ENCODE results near the gene ADPRM. TPM values are rescaled to one million over a fixed set of nuclear protein-coding genes. Genes with fewer than 3 reads are reported as not detected.

The ADPRM gene
- total RNA-seq, 1 donor from 2014 or later = 17.5 TPM

- no peak for FAIRE-seq
- no peak for DNase-seq (ENCODE audit: low spot score in 2 of 2)
Observed at GRCh38 chr17:10737736-10738135, 40.3 kb downstream of the ADPRM start.

GRCh38 chr17:10738521-10739258 lies 41.3 kb downstream of the ADPRM start:
- DNase-seq (ENCODE audit: low spot score in 2 of 2) = no peak
- no peak for FAIRE-seq

- no peak for FAIRE-seq
- no peak for DNase-seq (ENCODE audit: low spot score in 2 of 2)
Observed at GRCh38 chr17:10739386-10739785, 42.0 kb downstream of the ADPRM start.

GRCh38 chr17:10741416-10742135 lies 44.2 kb downstream of the ADPRM start:
- FAIRE-seq = no peak
- no peak for DNase-seq (ENCODE audit: low spot score in 2 of 2)

- no peak for FAIRE-seq
- no peak for DNase-seq (ENCODE audit: low spot score in 2 of 2)
Observed at GRCh38 chr17:10742431-10742830, 45.0 kb downstream of the ADPRM start.

- FAIRE-seq (no peak), DNase-seq (ENCODE audit: low spot score in 2 of 2) (no peak)
Observed at GRCh38 chr17:10743316-10744009, 46.1 kb downstream of the ADPRM start.

GRCh38 chr17:10744501-10745000 lies 47.2 kb downstream of the ADPRM start:
- FAIRE-seq (no peak), DNase-seq (ENCODE audit: low spot score in 2 of 2) (no peak)

GRCh38 chr17:10745231-10745630 lies 47.8 kb downstream of the ADPRM start:
- FAIRE-seq (no peak), DNase-seq (ENCODE audit: low spot score in 2 of 2) (no peak)

- DNase-seq (ENCODE audit: low spot score in 2 of 2) (no peak), FAIRE-seq (no peak)
Observed at GRCh38 chr17:10748531-10749181, 51.3 kb downstream of the ADPRM start.

- DNase-seq (ENCODE audit: low spot score in 2 of 2) (no peak), FAIRE-seq (no peak)
Observed at GRCh38 chr17:10750210-10750609, 52.8 kb downstream of the ADPRM start.

- FAIRE-seq = no peak
- DNase-seq (ENCODE audit: low spot score in 2 of 2) = no peak
Observed at GRCh38 chr17:10751563-10751962, 54.2 kb downstream of the ADPRM start.

- FAIRE-seq (no peak), DNase-seq (ENCODE audit: low spot score in 2 of 2) (no peak)
Observed at GRCh38 chr17:10752696-10753095, 55.3 kb downstream of the ADPRM start.

- DNase-seq (ENCODE audit: low spot score in 2 of 2) (peak in 1 of 2 donors; percentile 31), FAIRE-seq (no peak)
Observed at GRCh38 chr17:10754109-10754508, 56.7 kb downstream of the ADPRM start.

- no peak for DNase-seq (ENCODE audit: low spot score in 2 of 2)
Observed at GRCh38 chr17:10754861-10755591, 57.6 kb downstream of the ADPRM start.

GRCh38 chr17:10755592-10756127 lies 58.3 kb downstream of the ADPRM start:
- FAIRE-seq (no peak), DNase-seq (ENCODE audit: low spot score in 2 of 2) (no peak)

More at GRCh38 chr17:10754861-10755591, 57.6 kb downstream of the ADPRM start:
- FAIRE-seq = no peak

GRCh38 chr17:10756185-10756584 lies 58.8 kb downstream of the ADPRM start:
- FAIRE-seq = no peak
- no peak for DNase-seq (ENCODE audit: low spot score in 2 of 2)

GRCh38 chr17:10756619-10757018 lies 59.2 kb downstream of the ADPRM start:
- no peak for FAIRE-seq
- no peak for DNase-seq (ENCODE audit: low spot score in 2 of 2)

- DNase-seq (ENCODE audit: low spot score in 2 of 2) (no peak), FAIRE-seq (no peak)
Observed at GRCh38 chr17:10757067-10757466, 59.7 kb downstream of the ADPRM start.

GRCh38 chr17:10757647-10758046 lies 60.3 kb downstream of the ADPRM start:
- DNase-seq (ENCODE audit: low spot score in 2 of 2) (no peak), FAIRE-seq (no peak)

- FAIRE-seq (no peak), DNase-seq (ENCODE audit: low spot score in 2 of 2) (no peak)
Observed at GRCh38 chr17:10758062-10758461, 60.7 kb downstream of the ADPRM start.

All from frontal cortex (tissue), 4 donors.